Activated CD4-positive, CD25-positive, alpha-beta regulatory T cell treated with anti-CD3 and anti-CD28 coated beads, Interleukin-2, amount 50 U/mL, for 24 hours (primary cell): ENCODE data around the gene VSIG8.

Source experiments
- ATAC-seq, 2 donors: fragments of 150-1000 bp; cut with Tn5 transposase; one replicate each; pipeline ENCODE4 v1.10.0; 2021; ENCODE audit warnings: mild to moderate bottlenecking in 1 of 2, moderate library complexity in 1 of 2

Gene VSIG8

GRCh38 chr1:159882527-159882862 lies 20.0 kb upstream of the VSIG8 start:
- no peak for ATAC-seq

- ATAC-seq = no peak
Measured at GRCh38 chr1:159881622-159882526, 19.4 kb upstream of the VSIG8 start.

GRCh38 chr1:159880430-159880829 lies 18.0 kb upstream of the VSIG8 start:
- ATAC-seq = no peak

GRCh38 chr1:159879977-159880376 lies 17.5 kb upstream of the VSIG8 start:
- peak in 1 of 2 donors; percentile 30 for ATAC-seq

- no peak for ATAC-seq
Measured at GRCh38 chr1:159879136-159879535, 16.7 kb upstream of the VSIG8 start.

- no peak for ATAC-seq
Measured at GRCh38 chr1:159877695-159878444, 15.4 kb upstream of the VSIG8 start.

GRCh38 chr1:159873530-159874143 lies 11.2 kb upstream of the VSIG8 start:
- ATAC-seq = no peak

- ATAC-seq = no peak
Measured at GRCh38 chr1:159872891-159873290, 10.4 kb upstream of the VSIG8 start.

- no peak for ATAC-seq
Measured at GRCh38 chr1:159870704-159871103, 8.2 kb upstream of the VSIG8 start.

- ATAC-seq = no peak
Measured at GRCh38 chr1:159869607-159870006, 7.2 kb upstream of the VSIG8 start.

GRCh38 chr1:159869173-159869572 lies 6.7 kb upstream of the VSIG8 start:
- ATAC-seq = no peak

- ATAC-seq = no peak
Measured at GRCh38 chr1:159868766-159869165, 6.3 kb upstream of the VSIG8 start.

GRCh38 chr1:159867664-159868026 lies 5.2 kb upstream of the VSIG8 start:
- ATAC-seq = no peak

GRCh38 chr1:159866905-159867663 lies 4.6 kb upstream of the VSIG8 start:
- ATAC-seq = no peak

GRCh38 chr1:159866066-159866465 lies 3.6 kb upstream of the VSIG8 start:
- no peak for ATAC-seq

GRCh38 chr1:159864262-159864661 lies 1.8 kb upstream of the VSIG8 start:
- ATAC-seq = no peak

- no peak for ATAC-seq
Measured at GRCh38 chr1:159862031-159862430, 426 bp downstream of the VSIG8 start.

- ATAC-seq = no peak
Measured at GRCh38 chr1:159861218-159861617, 1.2 kb downstream of the VSIG8 start.

- no peak for ATAC-seq
Measured at GRCh38 chr1:159860456-159860855, 2.0 kb downstream of the VSIG8 start.

GRCh38 chr1:159859767-159860322 lies 2.6 kb downstream of the VSIG8 start:
- ATAC-seq = no peak

- no peak for ATAC-seq
Measured at GRCh38 chr1:159857889-159858288, 4.6 kb downstream of the VSIG8 start.

GRCh38 chr1:159856576-159856975 lies 5.9 kb downstream of the VSIG8 start:
- ATAC-seq = no peak

GRCh38 chr1:159855709-159856108 lies 6.7 kb downstream of the VSIG8 start:
- ATAC-seq = no peak
